Fibroblast of skin of right quadriceps (primary cell): ENCODE measurements around the gene YIPF5.
A peak's percentile ranks its signal among the peaks of the same experiment; 100 is the strongest.

Experiments used
- DNase-seq: peaks from one replicate; pipeline ENCODE4 v3.0.0-alpha.2; 2013

The YIPF5 gene

DNA sequence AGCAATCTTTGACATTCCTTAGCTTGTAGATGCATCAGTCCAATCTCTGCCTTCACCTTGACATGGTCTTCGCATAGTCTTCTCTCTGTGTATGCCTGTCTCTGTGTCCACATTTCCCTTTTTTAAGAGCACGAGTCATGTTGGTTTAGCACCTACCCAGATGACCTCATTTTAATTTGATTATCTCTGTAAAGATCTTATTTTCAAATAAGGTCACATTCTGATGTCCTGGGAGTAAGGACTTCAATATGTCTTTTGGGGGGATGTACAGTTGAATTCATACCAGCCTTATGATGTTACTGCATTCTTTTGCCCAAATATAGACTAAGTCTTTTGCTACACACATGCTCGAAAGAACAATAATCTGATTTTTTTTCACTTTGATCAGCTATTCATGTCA, 7.1 kb upstream of the YIPF5 start:
- DNase-seq: peak; percentile 82

- no peak for DNase-seq
Measured at GRCh38 chr5:144173766-144174165, 3.3 kb upstream of the YIPF5 start.

DNA sequence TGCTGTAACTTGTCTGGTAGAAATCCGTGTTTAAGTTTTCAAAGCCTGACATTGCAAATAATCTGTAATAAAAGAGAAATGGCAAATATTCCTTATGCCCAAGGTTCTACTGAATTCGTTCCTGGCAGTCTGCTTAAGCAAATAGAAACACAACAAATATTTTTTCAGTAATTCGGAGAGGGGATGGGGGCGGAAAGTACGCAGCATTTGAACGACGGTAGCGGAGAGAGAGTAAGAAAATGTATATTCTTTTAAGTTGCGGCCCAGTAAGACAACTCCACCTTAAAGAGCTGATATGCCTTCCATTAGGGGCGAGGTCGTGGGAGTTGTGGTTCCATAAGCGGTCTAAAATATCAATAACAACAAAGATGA, 569 bp downstream of the YIPF5 start:
- no peak for DNase-seq

DNA sequence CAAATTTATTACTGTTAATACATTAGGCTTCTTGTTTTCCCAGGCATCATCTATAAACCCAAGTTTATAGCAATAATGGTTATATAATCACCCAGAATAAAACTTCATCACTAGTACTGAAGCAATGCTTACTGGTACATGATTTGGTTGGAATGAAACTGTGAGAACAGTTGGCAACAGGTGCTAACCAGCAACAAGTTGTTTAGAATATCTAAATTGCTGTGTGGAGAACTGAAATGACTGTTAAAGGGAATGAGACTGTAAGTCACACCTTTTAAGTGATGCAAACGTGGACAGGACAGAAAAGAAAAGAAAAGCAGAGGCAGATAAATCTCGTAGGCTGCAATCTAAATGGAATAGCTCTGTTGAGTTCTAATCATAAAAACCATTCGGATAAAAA, 2.5 kb downstream of the YIPF5 start:
- no peak for DNase-seq

DNA sequence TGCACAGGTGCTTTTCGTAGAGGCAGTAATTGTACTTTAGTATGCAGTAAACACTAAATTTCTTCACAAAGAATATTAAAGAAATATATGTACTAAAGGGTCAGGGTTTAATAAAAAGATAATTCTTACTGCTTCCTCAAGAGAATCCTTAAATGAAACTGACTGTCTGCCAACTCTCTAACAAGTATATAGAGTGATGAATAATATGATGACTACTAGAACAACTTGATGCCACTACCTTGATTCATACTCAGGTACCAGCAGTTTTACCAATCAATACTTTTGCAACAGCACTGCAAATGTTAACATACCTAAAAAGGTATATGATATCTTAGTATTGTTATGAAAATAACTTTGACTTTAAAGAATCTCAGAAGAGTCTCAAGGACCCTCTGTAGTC, 3.8 kb downstream of the YIPF5 start:
- DNase-seq: no peak

DNA sequence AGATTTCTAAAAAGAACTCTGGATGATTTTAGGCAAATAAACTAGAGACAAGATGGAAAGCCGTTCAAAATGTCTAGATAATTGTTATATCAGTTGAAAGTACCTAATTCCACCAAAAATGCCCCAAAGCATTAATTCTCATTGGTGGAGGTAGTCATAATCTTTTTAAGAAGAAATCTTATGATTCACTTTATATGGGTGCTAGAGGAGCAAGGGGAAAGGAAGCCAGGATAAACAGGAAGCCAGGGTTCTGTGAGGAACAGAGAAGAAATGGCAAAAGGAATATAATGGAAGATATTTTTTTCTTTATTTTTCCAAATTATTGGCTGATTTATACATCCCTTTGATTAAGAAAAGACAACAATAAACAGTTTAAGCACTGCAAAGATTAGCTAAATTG, 7.8 kb downstream of the YIPF5 start:
- DNase-seq: no peak

DNA sequence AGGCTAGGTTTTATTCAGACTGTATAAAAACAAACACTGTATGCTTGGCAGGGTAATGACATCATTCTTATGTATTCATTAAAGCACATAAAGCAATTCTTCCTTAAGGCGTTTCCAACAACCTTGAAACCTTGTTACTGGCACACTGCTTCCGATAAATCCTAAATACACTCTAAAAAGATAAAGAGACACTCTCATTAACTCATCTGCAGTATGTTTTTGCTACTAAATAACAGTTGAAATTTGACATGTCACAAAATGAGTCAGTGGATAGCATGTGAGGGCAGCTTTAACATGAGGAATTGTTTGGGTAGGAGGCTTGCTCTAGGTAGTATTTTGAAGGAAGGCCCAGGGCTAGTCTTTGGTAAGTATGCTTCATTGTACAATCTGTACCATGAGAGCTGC, 13.7 kb downstream of the YIPF5 start:
- DNase-seq: peak; percentile 10

DNA sequence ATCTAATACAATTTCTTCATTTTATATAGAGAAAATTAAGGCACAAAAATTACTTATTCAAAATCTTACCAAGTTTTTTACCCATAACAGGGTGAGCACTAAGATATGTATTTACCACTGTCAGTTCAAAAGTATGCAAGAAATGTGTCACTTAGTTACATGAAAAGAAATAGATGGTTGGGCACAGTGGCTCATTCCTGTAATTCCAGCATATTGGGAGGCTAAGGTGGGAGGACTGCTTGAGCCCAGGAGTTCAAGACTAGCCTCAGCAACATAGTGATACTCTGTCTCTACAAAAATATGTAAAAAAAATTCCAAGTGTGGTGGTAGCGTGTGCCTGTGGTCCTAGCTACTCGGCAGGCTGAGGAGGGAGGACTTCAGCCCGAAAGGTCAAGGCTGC, 19.4 kb downstream of the YIPF5 start:
- peak; percentile 61 for DNase-seq

DNA sequence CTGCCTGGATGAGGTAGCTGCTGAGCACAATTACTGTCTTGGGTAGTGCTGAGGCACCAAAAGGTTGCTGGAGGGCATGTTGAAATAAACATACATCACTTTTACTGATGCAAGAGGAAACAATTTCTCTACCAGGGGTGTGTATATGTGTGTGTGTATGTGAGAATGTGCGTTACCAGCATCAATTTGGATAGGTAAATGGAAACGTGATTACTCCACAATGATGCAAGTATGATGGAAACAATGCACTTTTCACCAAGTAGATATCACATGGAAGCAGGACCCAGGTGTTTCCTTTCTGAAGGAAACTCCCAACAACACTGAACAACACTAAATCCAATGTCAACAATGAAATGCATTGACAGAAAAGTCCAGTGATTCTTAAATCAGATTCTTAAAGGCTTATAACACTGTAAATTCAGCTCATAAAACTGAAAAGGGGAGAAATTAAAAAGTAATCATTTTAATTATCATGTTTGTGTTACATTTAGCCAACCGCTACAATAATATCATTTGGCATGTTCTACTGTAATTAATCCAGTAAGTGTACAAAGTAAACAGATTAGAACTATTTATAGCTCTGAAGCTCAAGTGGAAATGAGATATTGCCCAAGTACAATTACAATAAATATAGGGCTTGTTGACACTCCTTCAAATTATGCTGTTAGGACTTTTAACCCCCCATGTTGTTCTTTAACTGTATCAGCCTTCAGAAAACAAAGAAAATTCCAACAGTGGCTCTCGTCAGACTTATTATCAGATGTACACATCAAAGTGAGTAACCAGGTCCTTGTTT, 25.3 kb downstream of the YIPF5 start:
- DNase-seq: no peak

DNA sequence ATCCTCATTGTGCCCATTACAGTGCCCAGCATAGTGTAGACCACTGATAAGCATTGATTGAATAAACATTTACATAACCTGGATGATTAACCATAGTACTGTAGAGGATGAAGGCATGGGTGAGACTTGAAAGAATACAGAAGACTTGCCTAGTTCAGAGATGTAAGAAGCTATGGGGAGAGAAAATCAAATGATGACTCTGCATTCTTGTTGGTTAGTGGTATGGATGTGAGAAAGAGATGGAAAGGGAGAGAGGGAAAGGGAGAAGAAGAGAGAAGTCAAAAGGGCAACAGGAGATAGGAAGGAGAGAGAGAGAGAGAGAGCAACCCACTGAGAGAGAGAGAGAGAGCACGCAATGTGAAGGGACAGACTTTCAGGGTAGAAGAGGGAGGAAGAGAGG, 26.8 kb downstream of the YIPF5 start:
- no peak for DNase-seq

DNA sequence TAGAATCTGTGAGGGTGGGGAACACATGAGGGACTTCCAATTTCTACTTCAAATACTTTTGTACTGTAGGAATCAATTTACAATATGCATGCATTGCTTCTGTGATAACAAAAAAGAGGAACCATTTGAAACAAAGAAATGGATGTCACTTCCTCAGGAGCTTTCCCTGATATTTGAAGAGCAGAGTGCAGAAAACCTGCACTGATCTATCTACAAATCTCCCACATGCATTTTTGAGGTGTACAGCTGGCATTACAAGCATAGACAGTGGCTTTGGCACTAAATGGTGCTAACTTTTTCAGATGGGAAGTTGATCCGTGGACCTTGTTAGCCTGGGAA, 27.7 kb downstream of the YIPF5 start:
- no peak for DNase-seq

DNA sequence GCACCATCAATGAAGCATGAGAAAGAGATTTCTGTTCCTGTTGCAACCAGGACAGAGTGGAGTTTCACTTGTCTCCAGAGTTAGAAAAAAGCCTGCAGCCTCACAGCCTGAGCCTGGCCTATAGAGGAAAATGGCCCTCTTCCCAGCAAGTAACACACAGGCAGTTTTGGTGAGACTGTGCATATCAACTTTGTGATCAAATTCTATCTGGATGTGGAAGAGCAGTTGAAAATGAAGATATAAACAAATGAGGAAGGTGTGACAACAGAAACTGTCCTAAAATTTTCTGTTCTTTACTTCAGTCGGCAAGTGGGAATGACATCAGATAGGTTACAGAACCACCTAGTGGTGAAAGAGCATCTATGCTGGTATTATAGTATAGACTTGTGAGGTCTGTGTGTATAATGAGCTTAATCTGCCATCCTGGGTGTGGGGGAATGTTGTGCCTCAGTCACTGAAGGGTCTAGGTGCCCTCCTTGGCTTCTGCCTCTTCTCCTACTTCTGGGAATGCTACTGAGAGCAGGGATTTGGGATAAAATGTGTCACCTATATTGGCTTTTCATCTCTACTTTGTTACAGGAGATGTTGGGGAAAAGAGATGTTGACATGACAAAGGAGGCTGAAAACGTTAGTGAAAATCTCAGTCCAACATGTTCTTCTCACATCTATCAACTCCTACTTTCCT, 28.2 kb downstream of the YIPF5 start:
- DNase-seq: peak; percentile 68

GRCh38 chr5:144141585-144141984, 28.9 kb downstream of the YIPF5 start:
- no peak for DNase-seq

GRCh38 chr5:144139586-144139985, 30.9 kb downstream of the YIPF5 start:
- DNase-seq: peak; percentile 87

DNA sequence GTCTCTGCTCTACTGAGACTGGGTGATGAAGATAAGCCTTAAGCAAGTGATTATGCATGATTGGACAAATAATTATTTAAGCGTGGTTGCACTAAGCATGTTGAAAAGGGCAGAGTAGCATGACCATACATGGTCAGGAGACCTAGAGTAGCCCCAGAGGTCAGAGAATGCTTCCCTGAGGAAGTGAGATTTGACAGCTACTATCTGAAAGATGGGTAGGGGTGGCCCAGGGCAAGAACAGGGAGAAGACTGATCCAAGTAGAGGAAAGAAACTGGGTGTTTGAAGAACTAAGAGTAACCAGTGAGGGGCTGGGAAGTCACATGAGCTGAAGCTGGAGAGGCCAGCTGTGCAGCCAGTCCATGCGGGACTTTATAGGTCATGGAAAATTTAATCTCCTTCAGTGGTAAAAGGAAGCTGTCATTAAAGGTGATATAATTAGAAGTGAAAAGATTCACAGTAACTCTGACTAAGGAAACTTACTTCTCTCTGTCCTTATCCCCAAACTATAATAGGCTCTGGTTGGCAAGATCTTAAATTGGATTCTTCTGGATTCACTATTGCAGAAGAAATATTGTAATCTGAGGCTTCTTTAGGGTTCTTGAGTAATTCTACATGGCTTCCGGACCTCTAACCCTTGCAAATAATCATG, 35.2 kb downstream of the YIPF5 start:
- no peak for DNase-seq

GRCh38 chr5:144134194-144134826, 36.1 kb downstream of the YIPF5 start:
- DNase-seq: no peak

DNA sequence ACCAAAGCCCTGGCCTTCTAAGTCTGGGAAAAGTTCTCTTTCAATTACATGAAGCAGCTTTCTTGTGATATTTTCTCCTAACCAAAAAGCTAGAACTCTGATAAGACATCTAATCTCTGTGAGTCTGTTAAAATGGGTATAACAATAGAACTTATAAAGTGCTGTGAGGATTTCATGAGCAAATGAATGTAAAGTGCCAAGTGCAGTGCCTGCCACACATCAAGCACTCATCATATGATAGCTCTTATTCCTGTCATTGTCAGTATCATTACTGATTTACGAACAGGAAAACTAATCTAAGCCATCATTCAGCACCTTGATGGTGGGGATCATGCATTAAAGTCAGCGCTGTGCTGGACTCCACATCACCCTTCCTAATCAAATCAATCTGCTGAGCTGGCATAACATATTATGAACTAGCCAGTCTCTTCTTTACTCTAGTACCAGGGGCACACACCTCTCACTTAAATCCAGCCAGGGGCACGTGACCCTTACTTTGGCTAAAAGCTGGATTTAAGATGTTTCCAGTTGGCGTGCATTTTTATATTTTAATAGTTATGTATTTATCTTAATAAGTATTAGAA, 37.3 kb downstream of the YIPF5 start:
- no peak for DNase-seq

- no peak for DNase-seq
Measured at GRCh38 chr5:144131261-144131660, 39.2 kb downstream of the YIPF5 start.

DNA sequence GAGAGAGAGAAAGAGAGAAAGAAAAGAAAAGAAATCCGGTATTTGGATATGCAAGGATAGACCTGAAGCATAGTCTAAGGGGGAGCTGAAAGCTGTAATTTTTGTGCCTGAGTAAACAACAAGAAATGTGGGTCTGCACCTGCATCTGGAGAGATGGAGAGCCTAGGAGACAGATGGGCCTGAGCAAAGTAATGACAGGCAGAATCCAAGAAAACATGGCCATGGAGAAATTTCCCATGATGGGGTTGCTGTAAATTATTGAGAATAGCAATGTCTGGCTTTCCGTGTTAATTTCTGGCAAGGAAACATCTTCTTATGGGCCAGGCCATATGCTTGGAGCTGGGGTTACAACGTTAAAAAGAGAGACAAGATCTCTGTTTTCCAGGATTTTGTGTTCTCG, 40.2 kb downstream of the YIPF5 start:
- DNase-seq: no peak

GRCh38 chr5:144128844-144129243, 41.6 kb downstream of the YIPF5 start:
- DNase-seq: no peak

DNA sequence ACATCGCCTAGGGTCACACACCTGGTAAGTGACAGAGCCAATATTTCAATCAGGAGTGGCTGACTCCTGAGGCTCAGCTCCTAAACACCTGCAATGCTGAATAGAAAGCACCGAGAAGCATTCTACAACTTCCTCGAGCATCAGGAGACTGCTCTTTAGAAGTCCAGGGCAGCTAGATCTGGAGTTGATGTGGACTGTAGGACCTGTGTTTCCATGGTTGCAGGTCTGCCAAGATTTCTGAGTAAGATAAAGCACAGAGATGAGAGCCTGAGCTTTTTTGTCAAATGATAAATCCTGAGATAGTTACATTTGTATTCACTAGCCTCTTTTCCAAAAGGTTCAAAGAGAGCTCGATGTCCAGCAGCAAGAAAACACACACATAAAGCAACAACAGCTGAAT, 43.8 kb downstream of the YIPF5 start:
- DNase-seq: no peak

GRCh38 chr5:144125163-144125726, 45.2 kb downstream of the YIPF5 start:
- DNase-seq: peak; percentile 76

DNA sequence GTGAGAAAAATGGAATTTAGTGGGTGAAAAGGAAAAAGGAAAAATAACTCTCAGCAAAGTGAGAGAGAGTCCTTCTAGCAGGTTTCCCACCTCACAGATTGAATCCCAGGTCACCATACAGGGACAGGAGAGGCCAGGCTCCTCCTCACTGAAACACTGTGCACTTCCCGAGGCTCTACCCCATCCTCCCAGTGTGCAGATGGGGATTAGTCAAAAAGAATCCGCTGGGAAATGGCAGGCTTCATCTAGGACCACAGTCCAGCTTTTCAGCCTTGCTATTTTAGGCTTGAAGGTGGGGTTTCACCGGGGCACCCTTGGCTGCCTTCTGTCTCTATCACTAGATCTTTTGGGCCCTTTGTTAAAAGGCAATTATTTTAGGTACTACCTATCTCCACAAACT, 47.8 kb downstream of the YIPF5 start:
- DNase-seq: no peak
